Mesothelial cell of epicardium (in vitro differentiated cells): Measurements from ENCODE around the gene DGCR2. TPM values are rescaled to one million over a fixed set of nuclear protein-coding genes. Genes with fewer than 3 reads are reported as not detected.
"Not testable (repeated sequence)": the region's sequence is repeated elsewhere in the genome, so short reads cannot be mapped to it uniquely, and the experiment has no call there.

Source experiments
- DNase-seq, 2 experiments: peaks; one replicate each; pipeline ENCODE4 v3.0.0; 2021; ENCODE audit warnings: low spot score in 2 of 2; ENCODE audit not compliant: unreplicated experiment in 2 of 2
- H3K27ac Mint-ChIP-seq: 2 replicates; pipeline ENCODE4 v1.8.0; 2021; ENCODE audit warnings: mixed read lengths
- H3K27me3 Mint-ChIP-seq: 2 replicates; pipeline ENCODE4 v1.8.0; 2021; ENCODE audit warnings: low read depth, mixed read lengths
- H3K36me3 Mint-ChIP-seq: 2 replicates; pipeline ENCODE4 v1.8.0; 2021; ENCODE audit warnings: mixed read lengths
- H3K4me1 Mint-ChIP-seq: 2 replicates; pipeline ENCODE4 v1.8.0; 2021; ENCODE audit warnings: mixed read lengths
- H3K4me3 Mint-ChIP-seq: 2 replicates; pipeline ENCODE4 v1.8.0; 2021; ENCODE audit warnings: mild to moderate bottlenecking, moderate library complexity, mixed read lengths
- H3K9me3 Mint-ChIP-seq: 2 replicates; pipeline ENCODE4 v1.8.0; 2021; ENCODE audit warnings: mixed read lengths
- total RNA-seq: library from RNA; stranded (reverse); gene quantifications from 3 replicates; pipeline ENCODE4 v1.2.1, GENCODE V29; 2021
- TF ChIP-seq, protein P1 (sequence below): fragments of 200-600 bp; sonication (generic); IDR thresholded peaks from one replicate; pipeline ENCODE4 v1.5.0; 2021; ENCODE audit warnings: antibody characterized with exemption; ENCODE audit not compliant: unreplicated experiment

DGCR2 gene
- total RNA-seq, 1 donor from 2014 or later: 78.3 TPM

DNA sequence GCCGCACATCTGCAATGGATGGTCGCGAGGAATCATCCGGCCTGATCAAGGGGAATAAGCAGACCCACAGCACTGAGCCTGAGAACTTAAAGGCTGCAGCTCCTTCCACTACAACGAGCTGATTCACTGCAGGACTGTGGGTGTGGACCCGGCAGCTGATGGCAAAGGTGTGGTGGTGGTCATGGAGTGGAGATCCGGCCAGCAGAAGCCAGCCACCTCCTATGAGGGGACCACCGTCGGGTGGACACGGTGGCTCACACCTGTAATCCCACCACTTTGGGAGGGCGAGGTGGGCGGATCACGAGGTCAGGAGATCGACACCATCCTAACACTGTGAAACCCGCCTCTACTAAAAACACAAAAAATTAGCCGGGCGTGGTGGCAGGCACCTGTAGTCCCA is 66.4 kb downstream of the DGCR2 start:
- Mint-ChIP-seq H3K4me3 (no peak overlapping the region), H3K4me1 (peaks cover 6% of the 10 kb centered on the region), H3K27ac (no peak overlapping the region), H3K27me3 (no peaks in the 10 kb centered on the region), H3K9me3 (no peaks in the 10 kb centered on the region), H3K36me3 (peaks cover 27% of the 10 kb centered on the region)
- TF ChIP-seq, protein P1, sequence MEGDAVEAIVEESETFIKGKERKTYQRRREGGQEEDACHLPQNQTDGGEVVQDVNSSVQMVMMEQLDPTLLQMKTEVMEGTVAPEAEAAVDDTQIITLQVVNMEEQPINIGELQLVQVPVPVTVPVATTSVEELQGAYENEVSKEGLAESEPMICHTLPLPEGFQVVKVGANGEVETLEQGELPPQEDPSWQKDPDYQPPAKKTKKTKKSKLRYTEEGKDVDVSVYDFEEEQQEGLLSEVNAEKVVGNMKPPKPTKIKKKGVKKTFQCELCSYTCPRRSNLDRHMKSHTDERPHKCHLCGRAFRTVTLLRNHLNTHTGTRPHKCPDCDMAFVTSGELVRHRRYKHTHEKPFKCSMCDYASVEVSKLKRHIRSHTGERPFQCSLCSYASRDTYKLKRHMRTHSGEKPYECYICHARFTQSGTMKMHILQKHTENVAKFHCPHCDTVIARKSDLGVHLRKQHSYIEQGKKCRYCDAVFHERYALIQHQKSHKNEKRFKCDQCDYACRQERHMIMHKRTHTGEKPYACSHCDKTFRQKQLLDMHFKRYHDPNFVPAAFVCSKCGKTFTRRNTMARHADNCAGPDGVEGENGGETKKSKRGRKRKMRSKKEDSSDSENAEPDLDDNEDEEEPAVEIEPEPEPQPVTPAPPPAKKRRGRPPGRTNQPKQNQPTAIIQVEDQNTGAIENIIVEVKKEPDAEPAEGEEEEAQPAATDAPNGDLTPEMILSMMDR: no peak
- no peak for DNase-seq

DNA sequence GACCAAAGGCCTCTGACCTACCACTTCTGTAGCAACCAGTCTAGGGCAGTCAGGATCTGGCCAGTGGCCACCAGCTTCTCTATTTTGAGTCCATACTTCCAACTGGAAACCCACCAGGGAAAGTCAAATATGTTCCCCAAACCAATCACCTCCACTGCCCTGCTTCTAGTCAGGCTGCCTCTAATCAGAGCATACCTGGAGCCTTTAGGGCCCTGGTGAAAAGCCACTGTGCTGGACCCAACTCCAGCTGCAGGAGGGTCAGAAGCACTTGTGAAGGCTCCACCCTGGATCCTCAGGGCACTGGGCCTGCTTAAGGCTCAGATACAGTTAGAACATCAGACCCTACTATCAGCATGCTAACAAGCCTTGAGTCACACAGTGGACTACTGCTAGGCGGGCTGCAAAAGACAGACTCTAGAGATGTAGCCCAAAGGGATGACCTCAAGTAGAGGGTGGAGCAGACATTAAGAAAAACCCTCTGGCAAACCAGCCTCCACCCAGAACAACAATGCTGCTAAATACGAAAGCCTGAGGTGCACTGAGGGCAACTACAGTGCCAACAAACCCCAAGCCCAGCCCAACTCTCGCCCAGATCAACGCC is 69.2 kb downstream of the DGCR2 start:
- TF ChIP-seq, protein P1: no peak
- Mint-ChIP-seq H3K4me3 (no peak overlapping the region), H3K27ac (no peak overlapping the region), H3K27me3 (no peaks in the 10 kb centered on the region), H3K36me3 (peaks cover 38% of the 10 kb centered on the region), H3K4me1 (peaks cover 6% of the 10 kb centered on the region), H3K9me3 (no peaks in the 10 kb centered on the region)
- no peak for DNase-seq

DNA sequence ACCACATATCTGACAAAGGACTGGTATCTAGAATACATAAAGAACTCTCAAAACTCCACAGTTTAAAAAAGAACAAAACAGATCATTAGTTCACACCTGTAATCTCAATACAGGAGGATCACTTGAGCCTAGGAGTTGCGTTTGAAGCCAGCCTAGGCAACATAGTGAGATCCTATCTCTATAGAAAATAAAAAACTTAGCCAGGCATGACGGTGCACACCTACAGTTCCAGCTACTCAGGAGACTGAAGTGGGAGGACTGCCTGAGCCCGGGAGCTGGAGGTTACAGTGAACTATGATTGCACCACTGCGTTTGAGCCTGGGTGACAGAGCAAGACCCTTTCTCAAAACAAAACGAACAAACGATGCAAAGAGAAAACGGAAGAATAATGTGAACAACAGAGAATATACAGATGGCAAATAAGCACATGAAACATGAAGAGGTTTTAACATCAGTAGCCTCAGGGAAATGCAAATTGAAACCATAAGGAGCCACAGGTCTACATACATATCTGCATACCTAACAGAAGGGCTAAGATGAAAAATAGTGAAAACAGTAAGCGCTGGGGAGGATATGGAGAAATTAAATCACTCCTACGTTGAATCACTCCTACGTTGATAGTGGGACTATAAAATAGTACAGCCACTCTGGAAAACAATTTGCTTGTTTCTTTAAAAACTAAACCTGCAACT is 70.7 kb downstream of the DGCR2 start:
- H3K27ac Mint-ChIP-seq: peak overlapping the region; percentile 36
- TF ChIP-seq, protein P1: no peak
- DNase-seq: no peak
- H3K4me3 Mint-ChIP-seq: no peak overlapping the region
- no peaks in the 10 kb centered on the region for H3K27me3 Mint-ChIP-seq
- H3K9me3 Mint-ChIP-seq: no peaks in the 10 kb centered on the region
- peaks cover 6% of the 10 kb centered on the region for H3K4me1 Mint-ChIP-seq
- peaks cover 41% of the 10 kb centered on the region for H3K36me3 Mint-ChIP-seq

DNA sequence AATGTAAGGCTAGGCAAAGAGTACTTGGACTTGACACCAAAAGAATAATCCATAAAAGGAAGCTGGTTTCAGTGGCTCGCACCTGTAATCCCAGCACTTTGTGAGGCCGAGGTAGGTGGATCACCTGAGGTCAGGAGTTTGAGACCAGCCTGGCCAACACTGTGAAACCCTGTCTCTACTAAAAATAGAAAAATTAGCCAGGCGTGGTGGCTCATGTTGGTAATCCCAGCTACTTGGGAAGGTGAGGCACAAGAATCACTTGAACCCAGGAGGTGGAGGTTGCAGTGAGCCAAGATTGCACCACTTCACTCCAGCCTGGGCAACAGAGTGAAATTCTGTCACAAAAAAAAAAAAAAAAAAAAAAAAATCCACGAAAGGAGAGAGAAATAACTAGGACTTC is 71.4 kb downstream of the DGCR2 start:
- not testable (repeated sequence) for H3K4me1 Mint-ChIP-seq, H3K27me3 Mint-ChIP-seq, DNase-seq, H3K9me3 Mint-ChIP-seq, H3K27ac Mint-ChIP-seq, H3K4me3 Mint-ChIP-seq
- H3K36me3 Mint-ChIP-seq: peaks cover 40% of the 10 kb centered on the region

DNA sequence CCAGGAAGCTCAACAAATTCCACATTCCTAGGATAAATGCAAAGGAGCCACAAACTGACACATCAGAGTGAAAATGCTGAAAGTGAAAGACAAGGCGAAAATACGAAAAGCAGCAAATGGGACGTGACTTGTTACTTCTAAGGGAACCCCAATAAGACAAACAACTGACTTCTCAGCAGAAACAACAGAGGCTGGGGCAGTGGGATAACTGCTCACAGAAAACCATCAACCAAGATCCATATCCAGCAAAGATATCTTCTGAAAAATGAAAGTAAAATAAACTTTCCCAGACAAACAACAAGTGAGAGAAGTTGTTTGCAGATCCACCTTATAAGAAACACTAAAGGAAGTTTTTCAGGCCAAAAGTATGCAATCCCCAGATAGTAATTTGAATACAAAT is 72.1 kb downstream of the DGCR2 start:
- Mint-ChIP-seq H3K27me3 (no peaks in the 10 kb centered on the region), H3K27ac (no peak overlapping the region), H3K4me1 (peaks cover 6% of the 10 kb centered on the region), H3K9me3 (no peaks in the 10 kb centered on the region), H3K4me3 (no peak overlapping the region), H3K36me3 (peaks cover 42% of the 10 kb centered on the region)
- no peak for DNase-seq
- TF ChIP-seq, protein P1: no peak

DNA sequence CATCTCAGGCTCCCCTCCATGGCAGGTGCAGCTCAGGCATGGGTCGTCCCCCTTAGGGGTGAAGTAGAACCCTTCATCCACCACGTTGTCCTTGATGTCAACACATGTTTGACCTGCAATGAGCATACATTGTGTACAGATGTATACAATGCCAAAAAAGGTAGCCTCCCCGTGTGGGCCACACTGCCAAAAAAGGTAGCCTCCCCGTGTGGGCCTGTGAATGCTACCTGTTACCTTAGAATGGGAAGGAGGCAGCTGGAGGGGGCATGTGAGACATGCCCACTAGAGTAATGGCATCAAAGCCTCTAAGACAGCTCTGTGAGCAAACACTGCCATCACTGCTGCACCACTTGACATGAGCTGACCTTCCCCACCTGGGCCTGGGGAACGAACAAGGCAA is 73.7 kb downstream of the DGCR2 start:
- Mint-ChIP-seq H3K27ac (no peak overlapping the region), H3K36me3 (peaks cover 38% of the 10 kb centered on the region), H3K27me3 (no peaks in the 10 kb centered on the region), H3K9me3 (no peaks in the 10 kb centered on the region), H3K4me3 (no peak overlapping the region), H3K4me1 (peaks cover 6% of the 10 kb centered on the region)
- DNase-seq: no peak
- TF ChIP-seq, protein P1: no peak
